HG03066 (cell line): ENCODE measurements around the gene SNED1.
"Not testable (repeated sequence)": the region's sequence is repeated elsewhere in the genome, so short reads cannot be mapped to it uniquely, and the experiment has no call there.

Experiments used
- ATAC-seq: cut with Tn5 transposase; IDR thresholded peaks from one replicate; pipeline ENCODE4 v1.9.1; 2021; ENCODE audit warnings: low read depth; ENCODE audit not compliant: unreplicated experiment

The SNED1 gene

GRCh38 chr2:241081643-241082340 is 83.4 kb downstream of the SNED1 start:
- no peak for ATAC-seq

- no peak for ATAC-seq
Observed at GRCh38 chr2:241082341-241083090, 84.1 kb downstream of the SNED1 start.

GRCh38 chr2:241083091-241083415 is 84.6 kb downstream of the SNED1 start:
- ATAC-seq = no peak

GRCh38 chr2:241084856-241085444 is 86.5 kb downstream of the SNED1 start:
- ATAC-seq = no peak

GRCh38 chr2:241087420-241088268 is 89.2 kb downstream of the SNED1 start:
- ATAC-seq = peak; percentile 71

- ATAC-seq = peak; percentile 63
Observed at GRCh38 chr2:241088376-241088775, 90.0 kb downstream of the SNED1 start.

GRCh38 chr2:241088791-241089732 is 90.6 kb downstream of the SNED1 start:
- ATAC-seq = no peak

GRCh38 chr2:241091201-241091600 is 92.8 kb downstream of the SNED1 start:
- no peak for ATAC-seq

GRCh38 chr2:241091734-241092445 is 93.5 kb downstream of the SNED1 start:
- ATAC-seq = no peak

- no peak for ATAC-seq
Observed at GRCh38 chr2:241092677-241093076, 94.3 kb downstream of the SNED1 start.

GRCh38 chr2:241093133-241093781 is 94.8 kb downstream of the SNED1 start:
- not testable (repeated sequence) for ATAC-seq

- ATAC-seq = no peak
Observed at GRCh38 chr2:241094172-241094571, 95.8 kb downstream of the SNED1 start.

GRCh38 chr2:241094924-241095420 is 96.6 kb downstream of the SNED1 start:
- ATAC-seq = no peak

GRCh38 chr2:241095594-241096290 is 97.3 kb downstream of the SNED1 start:
- ATAC-seq = no peak

GRCh38 chr2:241096979-241097378 is 98.6 kb downstream of the SNED1 start:
- no peak for ATAC-seq

- no peak for ATAC-seq
Observed at GRCh38 chr2:241099246-241099645, 100.8 kb downstream of the SNED1 start.

- ATAC-seq = peak; percentile 91
Observed at GRCh38 chr2:241102239-241102803, 103.9 kb downstream of the SNED1 start, which contains the start of gene MTERF4. Gene MTERF4, minus strand, starts transcription at chr2:241102287. Its CDS starts 14 bp downstream, at chr2:241102273.
